Kasumi-1 (cell line): ENCODE results near the gene SUPT4H1.
A peak's percentile ranks its signal among the peaks of the same experiment; 100 is the strongest.
"Not testable (repeated sequence)": the region's sequence is repeated elsewhere in the genome, so short reads cannot be mapped to it uniquely, and the experiment has no call there.

Experiments used
- DNase-seq, 2 experiments: peaks; one replicate each; lab custom pipeline; 2025; lab: John Stamatoyannopoulos, UW

SUPT4H1 gene

GRCh38 chr17:58351831-58352595 is at the start of gene SUPT4H1:
TSS of gene SUPT4H1 (minus strand) at chr17:58352201. CDS start at chr17:58352135, 66 bp downstream.
- DNase-seq: peak; percentile 93 to 95

- no peak for DNase-seq
Measured at GRCh38 chr17:58401287-58401686, 49.3 kb upstream of the SUPT4H1 start.

GRCh38 chr17:58400826-58401225 is 48.8 kb upstream of the SUPT4H1 start:
- no peak for DNase-seq

- DNase-seq: no peak
Measured at GRCh38 chr17:58399974-58400373, 48.0 kb upstream of the SUPT4H1 start.

- DNase-seq: no peak
Measured at GRCh38 chr17:58398574-58399266, 46.7 kb upstream of the SUPT4H1 start.

GRCh38 chr17:58397421-58397820 is 45.4 kb upstream of the SUPT4H1 start:
- not testable (repeated sequence) for DNase-seq

GRCh38 chr17:58396173-58396572 is 44.2 kb upstream of the SUPT4H1 start:
- DNase-seq: no peak

- DNase-seq: no peak
Measured at GRCh38 chr17:58394534-58395223, 42.7 kb upstream of the SUPT4H1 start.

- DNase-seq: no peak
Measured at GRCh38 chr17:58391302-58391984, 39.4 kb upstream of the SUPT4H1 start.

- no peak for DNase-seq
Measured at GRCh38 chr17:58390884-58391283, 38.9 kb upstream of the SUPT4H1 start.

- peak in 1 of 2 experiments; percentile 41 for DNase-seq
Measured at GRCh38 chr17:58388302-58389190, 36.5 kb upstream of the SUPT4H1 start.

- DNase-seq: no peak
Measured at GRCh38 chr17:58387834-58388233, 35.8 kb upstream of the SUPT4H1 start.

- DNase-seq: no peak
Measured at GRCh38 chr17:58386708-58387107, 34.7 kb upstream of the SUPT4H1 start.

GRCh38 chr17:58385359-58385899 is 33.4 kb upstream of the SUPT4H1 start:
- DNase-seq: no peak

- no peak for DNase-seq
Measured at GRCh38 chr17:58384897-58385296, 32.9 kb upstream of the SUPT4H1 start.

GRCh38 chr17:58383892-58384462 is 32.0 kb upstream of the SUPT4H1 start:
- no peak for DNase-seq

GRCh38 chr17:58382872-58383242 is 30.9 kb upstream of the SUPT4H1 start:
- DNase-seq: no peak

- no peak for DNase-seq
Measured at GRCh38 chr17:58382108-58382871, 30.3 kb upstream of the SUPT4H1 start.

- DNase-seq: no peak
Measured at GRCh38 chr17:58381124-58382035, 29.4 kb upstream of the SUPT4H1 start.
